H9 (cell line): ENCODE measurements around the gene TMEM220. TPM values are rescaled to one million over a fixed set of nuclear protein-coding genes. Genes with fewer than 3 reads are reported as not detected.
A peak's percentile ranks its signal among the peaks of the same experiment; 100 is the strongest.

Source experiments
- DNase-seq: peaks from one replicate; pipeline ENCODE4 v3.0.0-alpha.2; 2017
- H2AFZ ChIP-seq: one replicate; pipeline ENCODE4 v1.6.1; 2013; ENCODE audit warnings: mild to moderate bottlenecking, low read length, control low read depth, moderate library complexity
- H2AK5ac ChIP-seq: 2 replicates; pipeline ENCODE4 v1.6.1; 2013; ENCODE audit warnings: low read length, control low read depth, mixed read lengths; ENCODE audit not compliant: insufficient read length
- H2BK120ac ChIP-seq: one replicate; pipeline ENCODE4 v1.6.1; 2013; ENCODE audit warnings: low read depth, mild to moderate bottlenecking, low read length, control low read depth, inconsistent platforms; ENCODE audit not compliant: poor library complexity, severe bottlenecking
- H2BK12ac ChIP-seq: 2 replicates; pipeline ENCODE4 v1.6.1; 2013; ENCODE audit warnings: low read length, control low read depth, mixed read lengths, low read depth; ENCODE audit not compliant: insufficient read length
- H2BK15ac ChIP-seq: 2 replicates; pipeline ENCODE4 v1.6.1; 2013; ENCODE audit warnings: low read depth, low read length, control low read depth
- H2BK20ac ChIP-seq: one replicate; pipeline ENCODE4 v1.6.1; 2013; ENCODE audit warnings: low read depth, mild to moderate bottlenecking, low read length, control low read depth, inconsistent platforms; ENCODE audit not compliant: poor library complexity, severe bottlenecking
- H2BK5ac ChIP-seq: 2 replicates; pipeline ENCODE4 v1.6.1; 2013; ENCODE audit warnings: low read length, control low read depth, mixed read lengths; ENCODE audit not compliant: insufficient read length
- H3K14ac ChIP-seq: 2 replicates; pipeline ENCODE4 v1.6.1; 2013; ENCODE audit warnings: low read length, control low read depth; ENCODE audit not compliant: insufficient read depth
- H3K18ac ChIP-seq: 2 replicates; pipeline ENCODE4 v1.6.1; 2013; ENCODE audit warnings: low read depth, mild to moderate bottlenecking, mixed read lengths, low read length, control low read depth; ENCODE audit not compliant: insufficient read length
- H3K23ac ChIP-seq: 2 replicates; pipeline ENCODE4 v1.6.1; 2013; ENCODE audit warnings: low read length, control low read depth, mixed read lengths, low read depth; ENCODE audit not compliant: insufficient read length
- H3K23me2 ChIP-seq: 2 replicates; pipeline ENCODE4 v1.6.1; 2013; ENCODE audit warnings: low read depth, mild to moderate bottlenecking, mixed read lengths, low read length, control low read depth; ENCODE audit not compliant: insufficient read length, poor library complexity, severe bottlenecking
- H3K27ac ChIP-seq: 2 replicates; pipeline ENCODE4 v1.5.1; 2013; ENCODE audit warnings: low read length, control low read depth, mixed read lengths, low read depth; ENCODE audit not compliant: insufficient read length
- H3K27me3 ChIP-seq: 2 replicates; pipeline ENCODE4 v1.6.1; 2013; ENCODE audit warnings: low read length, control low read depth, inconsistent platforms; ENCODE audit not compliant: insufficient read depth
- H3K4ac ChIP-seq: 2 replicates; pipeline ENCODE4 v1.6.1; 2013; ENCODE audit warnings: low read depth, mild to moderate bottlenecking, control low read depth, inconsistent platforms, low read length, moderate library complexity
- H3K4me1 ChIP-seq: 2 replicates; pipeline ENCODE4 v1.6.1; 2013; ENCODE audit warnings: low read length, control low read depth, inconsistent platforms; ENCODE audit not compliant: insufficient read depth
- H3K4me2 ChIP-seq: 2 replicates; pipeline ENCODE4 v1.6.1; 2013; ENCODE audit warnings: low read length, control low read depth, mixed read lengths; ENCODE audit not compliant: insufficient read length, insufficient read depth
- H3K56ac ChIP-seq: 2 replicates; pipeline ENCODE4 v1.6.1; 2013; ENCODE audit warnings: low read depth, mild to moderate bottlenecking, mixed read lengths, low read length, control low read depth; ENCODE audit not compliant: insufficient read length
- H3K79me1 ChIP-seq: 2 replicates; pipeline ENCODE4 v1.6.1; 2013; ENCODE audit warnings: low read depth, mild to moderate bottlenecking, moderate library complexity, low read length, control low read depth, inconsistent platforms; ENCODE audit not compliant: insufficient read depth, poor library complexity, severe bottlenecking
- H3K79me2 ChIP-seq: 2 replicates; pipeline ENCODE4 v1.6.1; 2013; ENCODE audit warnings: low read length, control low read depth, inconsistent platforms; ENCODE audit not compliant: insufficient read depth
- H3K9ac ChIP-seq: 2 replicates; pipeline ENCODE4 v1.6.1; 2013; ENCODE audit warnings: low read length, control low read depth, mixed read lengths; ENCODE audit not compliant: insufficient read length; ENCODE audit errors: extremely low read depth
- H3K9me3 ChIP-seq: one replicate; pipeline ENCODE4 v1.6.1; 2013; ENCODE audit warnings: low read depth, low read length, inconsistent platforms; ENCODE audit not compliant: control insufficient read depth
- H3T11ph ChIP-seq: one replicate; pipeline ENCODE4 v1.6.1; 2013; ENCODE audit warnings: mild to moderate bottlenecking, low read length, control low read depth, inconsistent platforms
- H4K20me1 ChIP-seq: one replicate; pipeline ENCODE4 v1.6.1; 2013; ENCODE audit not compliant: control insufficient read depth, insufficient read length, insufficient read depth
- H4K5ac ChIP-seq: 2 replicates; pipeline ENCODE4 v1.6.1; 2013; ENCODE audit warnings: low read depth, mild to moderate bottlenecking, mixed read lengths, low read length, control low read depth; ENCODE audit not compliant: insufficient read length
- H4K8ac ChIP-seq: replicated peaks from 2 replicates; pipeline ENCODE4 v1.6.1; 2013; ENCODE audit warnings: low read length, control low read depth, mixed read lengths, low read depth; ENCODE audit not compliant: insufficient read length
- H4K91ac ChIP-seq: 2 replicates; pipeline ENCODE4 v1.6.1; 2013; ENCODE audit warnings: low read depth, mild to moderate bottlenecking, moderate library complexity, mixed read lengths, low read length, control low read depth; ENCODE audit not compliant: insufficient read length
- H3K27ac Mint-ChIP-seq, 3 experiments: 2 replicates in 2 of 3; 3 replicates in 1 of 3; pipeline ENCODE4 v1.8.0; 2020 to 2021; ENCODE audit warnings: mixed read lengths in 3 of 3, mild to moderate bottlenecking in 1 of 3, moderate library complexity in 1 of 3
- H3K27me3 Mint-ChIP-seq: 2 replicates; pipeline ENCODE4 v1.8.0; 2021; ENCODE audit warnings: low read depth, mild to moderate bottlenecking, moderate library complexity, mixed read lengths
- H3K36me3 Mint-ChIP-seq, 3 experiments: 2 replicates in 2 of 3; 3 replicates in 1 of 3; pipeline ENCODE4 v1.8.0; 2020 to 2021; ENCODE audit warnings: low read depth in 3 of 3, mixed read lengths in 3 of 3; ENCODE audit not compliant: insufficient read depth in 1 of 3
- H3K4me1 Mint-ChIP-seq, 2 experiments: 2 replicates each; pipeline ENCODE4 v1.8.0; 2020; ENCODE audit warnings: mixed read lengths in 2 of 2
- H3K4me3 Mint-ChIP-seq, 2 experiments: 2 replicates in 1 of 2; 3 replicates in 1 of 2; pipeline ENCODE4 v1.8.0; 2020 to 2021; ENCODE audit warnings: mild to moderate bottlenecking in 2 of 2, mixed read lengths in 2 of 2, moderate library complexity in 1 of 2
- H3K9me3 Mint-ChIP-seq, 2 experiments: 2 replicates in 1 of 2; 3 replicates in 1 of 2; pipeline ENCODE4 v1.8.0; 2020; ENCODE audit warnings: mild to moderate bottlenecking in 2 of 2, mixed read lengths in 2 of 2, moderate library complexity in 1 of 2
- WGBS: extraction: QIAGEN DNeasy Blood & Tissue Kit; methylation state at CpG from one replicate; pipeline ENCODE4 v1.1.7; 2013; ENCODE audit warnings: missing lambda C conversion rate, low lambda C conversion rate, mixed read lengths; ENCODE audit not compliant: insufficient read length; ENCODE audit errors: extremely low coverage; 5-methylcytosine and 5-hydroxymethylcytosine counted together
- total RNA-seq: library from RNA; stranded (reverse); gene quantifications from 2 replicates; pipeline ENCODE4 v1.2.1, GENCODE V29; 2021
- TF ChIP-seq, protein P1 (sequence below): fragments of 200-600 bp; sonication (generic); conservative IDR thresholded peaks from 3 replicates; pipeline ENCODE4 v1.8.0; 2021; ENCODE audit warnings: antibody characterized with exemption, mild to moderate bottlenecking

TMEM220 gene
- total RNA-seq, 1 experiment from 2014 or later, result 6.1 TPM

DNA sequence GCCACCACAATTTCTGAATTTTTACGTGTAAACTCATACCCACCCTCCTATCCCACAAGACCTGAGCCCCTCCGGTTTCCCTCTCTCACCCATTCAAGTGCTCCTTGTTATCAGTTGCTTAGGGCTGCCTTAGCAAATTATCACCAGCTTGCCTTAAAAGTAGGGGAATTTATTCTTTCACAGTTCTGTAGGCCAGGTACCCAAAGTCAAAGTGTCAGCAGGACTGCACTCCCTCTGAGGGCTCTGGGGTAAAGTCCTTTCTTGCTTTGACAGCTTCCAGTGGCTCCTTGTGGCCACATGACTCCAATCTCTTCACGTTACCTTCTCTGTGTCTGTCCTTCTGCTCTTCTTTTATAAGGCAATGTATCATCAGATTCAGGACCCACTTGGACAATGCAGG, 7.9 kb upstream of the TMEM220 start:
- Histone ChIP-seq H3K27ac (no peak overlapping the region), H3K79me1 (no peaks in the 10 kb centered on the region), H3K23ac (no peak overlapping the region), H4K20me1 (no peaks in the 10 kb centered on the region), H3K79me2 (no peaks in the 10 kb centered on the region), H3K9ac (no peak overlapping the region), H3K56ac (no peak overlapping the region), H3K27me3 (no peaks in the 10 kb centered on the region), H3K4me2 (no peak overlapping the region), H3K23me2 (no peaks in the 10 kb centered on the region), H2AFZ (no peak overlapping the region), H2BK5ac (no peak overlapping the region), H2BK12ac (no peak overlapping the region), H2AK5ac (no peak overlapping the region), H3K4ac (no peak overlapping the region), H2BK20ac (no peak overlapping the region), H2BK15ac (no peak overlapping the region), H3T11ph (no peak overlapping the region), H4K8ac (no peak overlapping the region), H4K91ac (no peak overlapping the region), H3K4me1 (no peaks in the 10 kb centered on the region; the same call in 1 of the 2 replicates), H3K14ac (no peak overlapping the region), H3K18ac (no peak overlapping the region), H3K9me3 (no peaks in the 10 kb centered on the region), H4K5ac (no peak overlapping the region), H2BK120ac (no peak overlapping the region)
- Mint-ChIP-seq H3K27ac (no peak overlapping the region), H3K4me1 (peaks cover 9 to 17% of the 10 kb centered on the region in 2 experiments), H3K27me3 (peaks cover 1% of the 10 kb centered on the region; the same call in 1 of the 2 replicates), H3K36me3 (peaks cover 0 to 1% (median 0%) of the 10 kb centered on the region in 3 experiments; a peak in 1 of 7 replicates), H3K4me3 (no peak overlapping the region), H3K9me3 (no peaks in the 10 kb centered on the region)
- TF ChIP-seq, protein P1, sequence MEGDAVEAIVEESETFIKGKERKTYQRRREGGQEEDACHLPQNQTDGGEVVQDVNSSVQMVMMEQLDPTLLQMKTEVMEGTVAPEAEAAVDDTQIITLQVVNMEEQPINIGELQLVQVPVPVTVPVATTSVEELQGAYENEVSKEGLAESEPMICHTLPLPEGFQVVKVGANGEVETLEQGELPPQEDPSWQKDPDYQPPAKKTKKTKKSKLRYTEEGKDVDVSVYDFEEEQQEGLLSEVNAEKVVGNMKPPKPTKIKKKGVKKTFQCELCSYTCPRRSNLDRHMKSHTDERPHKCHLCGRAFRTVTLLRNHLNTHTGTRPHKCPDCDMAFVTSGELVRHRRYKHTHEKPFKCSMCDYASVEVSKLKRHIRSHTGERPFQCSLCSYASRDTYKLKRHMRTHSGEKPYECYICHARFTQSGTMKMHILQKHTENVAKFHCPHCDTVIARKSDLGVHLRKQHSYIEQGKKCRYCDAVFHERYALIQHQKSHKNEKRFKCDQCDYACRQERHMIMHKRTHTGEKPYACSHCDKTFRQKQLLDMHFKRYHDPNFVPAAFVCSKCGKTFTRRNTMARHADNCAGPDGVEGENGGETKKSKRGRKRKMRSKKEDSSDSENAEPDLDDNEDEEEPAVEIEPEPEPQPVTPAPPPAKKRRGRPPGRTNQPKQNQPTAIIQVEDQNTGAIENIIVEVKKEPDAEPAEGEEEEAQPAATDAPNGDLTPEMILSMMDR, result no peak
- WGBS, result no CpG with 5 or more reads among the region's 3 CpGs
- DNase-seq, result peak; percentile 12
